SJCRH30 (cell line): Measurements from ENCODE around the gene PMAIP1. TPM values are rescaled to one million over a fixed set of nuclear protein-coding genes. Genes with fewer than 3 reads are reported as not detected.

Source experiments
- DNase-seq, 2 experiments: peaks; one replicate each; pipeline ENCODE4 v3.0.0-alpha.2; 2015 to 2020
- H3K27ac ChIP-seq: fragments of 250-450 bp; sonication (Bioruptor Pico); 2 replicates; pipeline ENCODE4 v1.5.1; 2020; ENCODE audit warnings: mild to moderate bottlenecking, moderate library complexity
- H3K27me3 ChIP-seq: fragments of 250-450 bp; sonication (Bioruptor Pico); 2 replicates; pipeline ENCODE4 v1.5.1; 2020; ENCODE audit warnings: mild to moderate bottlenecking, moderate library complexity
- H3K36me3 ChIP-seq: fragments of 250-450 bp; sonication (Bioruptor Pico); 2 replicates; pipeline ENCODE4 v1.5.1; 2020; ENCODE audit warnings: mild to moderate bottlenecking, moderate library complexity
- H3K4me1 ChIP-seq: fragments of 250-450 bp; sonication (Bioruptor Pico); 2 replicates; pipeline ENCODE4 v1.5.1; 2020; ENCODE audit warnings: mild to moderate bottlenecking, moderate library complexity
- H3K4me3 ChIP-seq: fragments of 250-450 bp; sonication (Bioruptor Pico); 2 replicates; pipeline ENCODE4 v1.5.1; 2020; ENCODE audit warnings: mild to moderate bottlenecking, moderate library complexity
- H3K9me3 ChIP-seq: fragments of 250-450 bp; sonication (Bioruptor Pico); replicated peaks from 2 replicates; pipeline ENCODE4 v1.5.1; 2020; ENCODE audit warnings: mild to moderate bottlenecking, moderate library complexity
- total RNA-seq: library from RNA; depleted of rRNA; stranded (reverse); fragments of >200 nt; shearing (Covaris generic); gene quantifications from 2 replicates; pipeline ENCODE4 v1.2.3, GENCODE V29; 2014

Gene PMAIP1
- total RNA-seq, 1 experiment from 2014 or later, result 15.7 TPM

DNA sequence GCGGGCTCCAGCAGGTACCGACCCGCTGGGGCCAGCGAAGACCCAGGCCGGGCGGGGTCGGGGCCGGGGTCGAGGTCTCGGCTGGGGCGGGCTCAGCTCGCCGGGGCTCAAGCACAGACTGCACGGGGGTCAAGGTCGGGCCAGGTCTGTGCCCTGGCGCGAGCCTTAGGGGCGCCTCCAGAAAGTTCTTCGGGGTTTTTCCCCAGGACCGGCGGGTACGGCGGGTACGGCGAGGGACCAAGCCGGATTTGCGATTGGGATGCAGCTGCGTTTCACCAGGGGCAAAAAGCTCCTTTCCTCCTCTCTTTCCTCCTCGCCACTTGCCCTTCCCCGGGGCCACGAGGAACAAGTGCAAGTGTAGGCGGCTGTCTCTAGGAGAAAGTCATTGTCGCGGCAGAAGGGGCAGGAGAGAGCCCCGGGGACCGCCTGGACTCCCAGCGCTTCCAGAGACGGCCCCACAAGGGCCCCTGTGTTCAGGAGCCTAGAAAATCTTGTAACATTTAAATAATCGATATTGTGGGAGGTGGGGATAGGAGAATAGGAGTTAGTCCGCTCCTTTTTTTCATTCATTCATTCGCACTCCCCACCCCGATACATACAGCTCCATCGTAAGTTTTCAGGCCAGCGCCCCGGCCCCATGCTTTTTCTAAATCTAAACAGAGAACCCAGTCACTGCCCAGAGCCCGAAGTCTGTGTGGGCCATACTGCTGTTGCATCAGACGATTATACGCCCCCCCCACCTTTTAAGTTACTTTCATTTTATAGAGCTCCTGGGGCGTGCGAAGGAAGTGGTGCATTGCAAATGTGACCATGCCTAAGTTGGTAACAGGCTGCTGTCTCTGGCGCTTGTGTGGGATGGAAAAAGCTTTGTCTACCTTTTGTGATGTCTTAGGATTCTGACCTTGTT lies 679 bp downstream of the PMAIP1 start:
- peak overlapping the region; percentile 71 for H3K4me3 ChIP-seq
- H3K27me3 ChIP-seq, result no peaks in the 10 kb centered on the region
- peaks cover 5% of the 10 kb centered on the region for H3K4me1 ChIP-seq
- peak; percentile 41 to 63 for DNase-seq
- H3K9me3 ChIP-seq, result no peaks in the 10 kb centered on the region
- H3K36me3 ChIP-seq, result no peaks in the 10 kb centered on the region; the same call in 1 of the 2 replicates
- H3K27ac ChIP-seq, result peak overlapping the region; percentile 88

DNA sequence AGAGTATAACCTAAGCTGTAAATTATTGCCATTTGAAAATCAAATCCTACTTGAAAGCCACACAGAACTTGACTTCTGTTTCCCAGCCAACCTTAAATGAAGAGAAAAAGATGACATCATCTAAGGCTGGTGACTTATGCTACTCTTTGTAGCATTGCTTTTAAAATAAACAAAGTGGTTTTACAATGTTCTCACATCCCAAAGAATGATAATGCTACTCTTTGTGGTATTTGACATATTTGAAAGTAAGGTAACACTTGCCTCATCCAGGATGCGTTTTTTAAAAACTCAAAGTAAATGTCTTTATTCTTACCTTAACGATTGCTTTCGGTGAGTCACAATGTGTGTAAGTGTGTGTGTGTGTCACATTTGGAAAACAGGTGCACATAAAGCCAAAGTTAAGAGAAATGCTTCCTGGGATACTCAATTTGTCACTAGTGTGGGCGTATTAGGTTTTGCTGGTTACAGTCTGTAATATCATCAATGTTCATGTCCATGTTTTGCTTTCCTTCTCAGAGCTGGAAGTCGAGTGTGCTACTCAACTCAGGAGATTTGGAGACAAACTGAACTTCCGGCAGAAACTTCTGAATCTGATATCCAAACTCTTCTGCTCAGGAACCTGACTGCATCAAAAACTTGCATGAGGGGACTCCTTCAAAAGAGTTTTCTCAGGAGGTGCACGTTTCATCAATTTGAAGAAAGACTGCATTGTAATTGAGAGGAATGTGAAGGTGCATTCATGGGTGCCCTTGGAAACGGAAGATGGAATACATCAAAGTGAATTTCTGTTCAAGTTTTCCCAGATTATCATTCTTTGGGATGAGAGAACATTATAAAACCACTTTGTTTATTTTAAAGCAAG lies 2.6 kb downstream of the PMAIP1 start:
- Histone ChIP-seq H3K27me3 (no peaks in the 10 kb centered on the region), H3K27ac (no peak overlapping the region), H3K36me3 (no peaks in the 10 kb centered on the region; the same call in 1 of the 2 replicates), H3K4me3 (no peak overlapping the region), H3K4me1 (peaks cover 5% of the 10 kb centered on the region), H3K9me3 (no peaks in the 10 kb centered on the region)
- peak in 1 of 2 experiments; percentile 28 for DNase-seq

- Histone ChIP-seq H3K4me3 (no peak overlapping the region), H3K9me3 (no peaks in the 10 kb centered on the region), H3K27me3 (no peaks in the 10 kb centered on the region), H3K4me1 (peaks cover 5% of the 10 kb centered on the region), H3K27ac (no peak overlapping the region), H3K36me3 (no peaks in the 10 kb centered on the region; the same call in 1 of the 2 replicates)
- no peak for DNase-seq
Measured at GRCh38 chr18:59902993-59903610, 3.3 kb downstream of the PMAIP1 start.

DNA sequence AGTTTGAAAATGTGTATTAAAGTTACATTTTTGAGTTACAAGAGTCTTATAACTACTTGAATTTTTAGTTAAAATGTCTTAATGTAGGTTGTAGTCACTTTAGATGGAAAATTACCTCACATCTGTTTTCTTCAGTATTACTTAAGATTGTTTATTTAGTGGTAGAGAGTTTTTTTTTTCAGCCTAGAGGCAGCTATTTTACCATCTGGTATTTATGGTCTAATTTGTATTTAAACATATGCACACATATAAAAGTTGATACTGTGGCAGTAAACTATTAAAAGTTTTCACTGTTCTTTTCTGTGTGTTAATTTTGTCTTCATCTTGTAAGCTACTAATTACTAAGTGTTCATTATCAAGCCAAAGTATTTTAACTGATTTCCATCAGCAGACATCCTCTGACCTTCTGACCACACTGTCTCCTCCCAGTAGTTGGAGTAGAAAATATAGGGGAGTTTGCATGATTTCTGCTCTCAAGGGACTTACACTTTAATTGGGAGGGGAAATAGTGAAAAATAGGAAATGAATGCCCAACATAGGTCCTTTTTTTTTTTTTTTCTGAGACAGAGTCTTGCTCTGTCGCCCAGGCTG lies 4.3 kb downstream of the PMAIP1 start:
- H3K27me3 ChIP-seq, result no peaks in the 10 kb centered on the region
- no peak overlapping the region for H3K27ac ChIP-seq
- H3K36me3 ChIP-seq, result no peaks in the 10 kb centered on the region; the same call in 1 of the 2 replicates
- no peak for DNase-seq
- H3K4me3 ChIP-seq, result no peak overlapping the region
- no peaks in the 10 kb centered on the region for H3K9me3 ChIP-seq
- peaks cover 5% of the 10 kb centered on the region for H3K4me1 ChIP-seq

DNA sequence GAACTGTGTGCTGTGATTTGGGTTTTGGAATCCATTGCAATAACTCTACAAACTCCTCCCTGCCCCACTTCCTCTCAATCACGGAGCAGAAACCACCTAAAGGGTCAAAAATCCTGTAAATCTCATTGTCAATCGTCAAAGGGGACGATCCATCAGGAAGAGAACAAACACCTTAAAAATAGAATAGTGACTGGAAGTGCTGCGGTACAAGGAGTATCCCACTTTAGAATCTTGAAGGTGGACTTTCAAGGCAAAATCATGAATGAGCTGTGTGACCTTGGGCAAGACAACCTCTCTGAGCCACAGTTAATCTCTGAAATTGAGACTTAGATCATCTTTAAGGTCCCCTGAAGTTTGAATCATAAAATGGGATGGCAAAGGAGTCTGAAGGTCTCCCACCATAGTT lies 5.9 kb downstream of the PMAIP1 start:
- peaks cover 5% of the 10 kb centered on the region for H3K4me1 ChIP-seq

DNA sequence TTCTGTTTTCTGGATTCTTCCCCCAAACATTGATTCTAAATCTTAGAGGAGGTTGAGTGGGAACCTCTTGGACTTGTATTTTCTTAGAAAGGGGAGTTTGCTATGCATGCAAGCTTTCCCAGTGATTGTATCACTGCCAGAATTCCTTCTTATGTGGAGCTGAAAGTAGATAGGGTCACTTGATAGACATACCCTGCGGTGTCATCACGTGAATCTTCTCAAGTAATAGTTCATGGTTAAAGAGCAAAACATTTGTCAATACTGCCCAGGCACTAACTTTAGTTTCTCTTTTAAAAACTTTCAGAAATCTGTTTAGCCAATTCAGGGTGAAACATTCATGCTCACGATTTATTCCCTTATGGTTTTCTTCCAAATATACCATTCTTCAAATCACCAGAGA lies 6.4 kb downstream of the PMAIP1 start:
- no peak for DNase-seq
- Histone ChIP-seq H3K36me3 (no peaks in the 10 kb centered on the region; the same call in 1 of the 2 replicates), H3K4me1 (peaks cover 5% of the 10 kb centered on the region), H3K27ac (no peak overlapping the region), H3K4me3 (no peak overlapping the region), H3K9me3 (no peaks in the 10 kb centered on the region), H3K27me3 (no peaks in the 10 kb centered on the region)

More for the DNA sequence above, 5.9 kb downstream of the PMAIP1 start:
- Histone ChIP-seq H3K27ac (no peak overlapping the region), H3K9me3 (no peaks in the 10 kb centered on the region), H3K27me3 (no peaks in the 10 kb centered on the region), H3K36me3 (no peaks in the 10 kb centered on the region; the same call in 1 of the 2 replicates), H3K4me3 (no peak overlapping the region)
- no peak for DNase-seq

GRCh38 chr18:59907172-59907571 lies 7.4 kb downstream of the PMAIP1 start:
- H3K27me3 ChIP-seq, result no peaks in the 10 kb centered on the region
- H3K4me1 ChIP-seq, result no peaks in the 10 kb centered on the region; the same call in 1 of the 2 replicates
- no peak overlapping the region for H3K4me3 ChIP-seq
- H3K9me3 ChIP-seq, result no peaks in the 10 kb centered on the region
- no peaks in the 10 kb centered on the region; the same call in 1 of the 2 replicates for H3K36me3 ChIP-seq
- no peak overlapping the region for H3K27ac ChIP-seq
- no peak for DNase-seq

DNA sequence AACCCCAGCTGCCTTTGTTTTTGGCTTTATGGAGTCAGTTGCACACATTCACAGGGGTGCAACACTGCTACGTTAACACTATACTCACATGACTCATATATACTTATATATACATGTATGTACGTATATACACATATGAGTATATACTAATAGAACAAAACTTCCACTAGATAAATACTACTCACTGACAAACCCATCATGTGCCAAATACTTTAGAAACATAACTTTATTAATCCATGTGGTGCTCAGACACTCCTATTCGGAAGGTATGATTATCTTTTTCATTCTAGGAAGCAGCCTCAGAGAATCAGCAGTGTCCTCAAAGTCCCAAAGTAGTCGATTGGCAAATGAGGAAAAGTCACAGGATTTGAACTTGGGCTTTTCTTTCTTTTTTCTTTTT lies 7.9 kb downstream of the PMAIP1 start:
- Histone ChIP-seq H3K4me1 (no peaks in the 10 kb centered on the region; the same call in 1 of the 2 replicates), H3K27me3 (no peaks in the 10 kb centered on the region), H3K9me3 (no peaks in the 10 kb centered on the region), H3K4me3 (no peak overlapping the region), H3K36me3 (no peaks in the 10 kb centered on the region; the same call in 1 of the 2 replicates), H3K27ac (no peak overlapping the region)
- no peak for DNase-seq

DNA sequence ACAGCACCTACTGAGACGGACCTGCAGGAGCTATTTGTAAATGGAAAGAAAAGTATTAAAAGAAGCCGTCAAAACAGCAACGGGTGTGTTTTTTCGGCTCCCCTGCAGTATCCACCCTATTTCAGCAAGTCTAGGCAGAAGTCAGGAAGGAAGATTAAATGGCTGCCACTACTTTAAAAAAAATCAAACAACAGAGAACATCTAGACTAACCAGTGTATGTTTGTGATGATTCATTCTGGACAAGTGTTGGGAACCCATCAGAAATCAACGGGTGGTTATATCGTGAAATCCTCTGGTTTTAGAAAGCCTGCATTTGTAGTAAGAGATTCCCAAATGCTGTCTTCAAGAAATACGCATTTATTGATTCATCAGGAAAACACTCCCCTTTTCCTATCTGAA lies 9.0 kb downstream of the PMAIP1 start:
- DNase-seq, result no peak
- no peaks in the 10 kb centered on the region for H3K36me3 ChIP-seq
- H3K9me3 ChIP-seq, result no peaks in the 10 kb centered on the region
- H3K27me3 ChIP-seq, result no peaks in the 10 kb centered on the region
- H3K4me3 ChIP-seq, result no peak overlapping the region
- no peaks in the 10 kb centered on the region; the same call in 1 of the 2 replicates for H3K4me1 ChIP-seq
- no peak overlapping the region for H3K27ac ChIP-seq

DNA sequence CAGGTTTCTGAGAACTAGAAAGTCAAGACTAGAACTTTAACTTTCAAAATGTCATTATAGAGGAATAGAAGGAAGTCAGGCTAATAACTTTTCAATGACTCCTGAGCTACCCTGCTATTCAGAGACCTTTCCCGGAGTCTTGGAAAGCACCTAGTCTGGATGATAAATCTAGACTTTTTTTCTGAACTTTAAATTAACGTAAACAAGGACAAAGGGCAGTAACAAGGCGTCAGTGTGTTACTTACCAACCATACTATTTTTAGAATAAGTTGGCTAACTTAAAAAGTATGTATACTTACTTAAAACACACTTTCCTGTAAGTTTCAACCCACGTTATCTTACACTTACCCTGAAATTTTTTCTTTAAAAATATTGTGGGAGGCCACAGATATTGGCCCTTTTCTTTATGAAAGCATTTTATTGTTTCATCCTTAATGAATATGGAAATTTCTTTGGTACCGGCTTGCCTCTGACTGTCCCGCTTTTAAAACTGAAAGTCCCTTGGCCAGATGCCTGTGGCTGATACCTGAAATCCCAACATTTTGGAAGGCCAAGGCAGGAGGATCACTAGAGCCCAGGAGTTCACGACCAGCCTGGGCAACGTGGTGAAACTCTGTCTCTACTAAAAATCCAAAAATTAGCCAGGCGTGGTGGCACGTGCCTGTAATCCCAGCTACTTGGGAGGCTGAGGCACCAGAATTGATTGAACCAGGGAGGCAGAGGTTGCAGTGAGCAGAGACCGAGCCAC lies 9.7 kb downstream of the PMAIP1 start:
- Histone ChIP-seq H3K27me3 (no peaks in the 10 kb centered on the region), H3K27ac (no peak overlapping the region), H3K36me3 (no peaks in the 10 kb centered on the region), H3K4me1 (no peaks in the 10 kb centered on the region; the same call in 1 of the 2 replicates), H3K9me3 (no peaks in the 10 kb centered on the region), H3K4me3 (no peak overlapping the region)
- DNase-seq, result no peak

DNA sequence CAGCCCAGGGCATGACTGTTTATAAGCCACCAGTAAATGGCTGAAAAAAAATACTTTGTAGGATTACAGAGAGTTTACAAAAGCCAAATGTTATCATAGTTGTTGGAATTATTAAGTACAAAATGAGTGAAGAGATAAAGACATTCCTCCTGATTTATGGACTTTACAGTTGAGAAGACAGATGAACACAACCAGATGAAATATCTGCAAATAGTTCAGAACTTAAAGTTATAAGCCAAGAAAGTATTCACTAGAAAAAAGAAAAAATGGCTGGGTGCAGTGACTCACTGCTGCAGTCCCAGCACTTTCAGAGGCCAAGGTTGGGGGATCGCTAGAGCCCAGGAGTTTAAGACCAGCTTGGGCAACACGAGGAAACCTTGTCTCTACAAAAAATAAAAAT lies 11.2 kb downstream of the PMAIP1 start:
- H3K27ac ChIP-seq, result no peak overlapping the region
- no peak overlapping the region for H3K4me3 ChIP-seq
- no peaks in the 10 kb centered on the region for H3K9me3 ChIP-seq
- H3K36me3 ChIP-seq, result no peaks in the 10 kb centered on the region
- no peaks in the 10 kb centered on the region; the same call in 1 of the 2 replicates for H3K4me1 ChIP-seq
- H3K27me3 ChIP-seq, result no peaks in the 10 kb centered on the region
- DNase-seq, result no peak

- H3K4me1 ChIP-seq, result no peaks in the 10 kb centered on the region; the same call in 1 of the 2 replicates
- DNase-seq, result no peak
- no peak overlapping the region for H3K27ac ChIP-seq
- no peaks in the 10 kb centered on the region for H3K27me3 ChIP-seq
- no peak overlapping the region for H3K4me3 ChIP-seq
- H3K9me3 ChIP-seq, result no peaks in the 10 kb centered on the region
- H3K36me3 ChIP-seq, result no peaks in the 10 kb centered on the region
Measured at GRCh38 chr18:59911600-59911999, 11.8 kb downstream of the PMAIP1 start.

GRCh38 chr18:59912007-59912550 lies 12.3 kb downstream of the PMAIP1 start:
- Histone ChIP-seq H3K36me3 (no peaks in the 10 kb centered on the region), H3K4me1 (no peaks in the 10 kb centered on the region; the same call in 1 of the 2 replicates), H3K4me3 (no peak overlapping the region), H3K9me3 (no peaks in the 10 kb centered on the region), H3K27ac (no peak overlapping the region), H3K27me3 (no peaks in the 10 kb centered on the region)
- no peak for DNase-seq
